Measurements from ENCODE around the gene CA11.

CA11 gene

DNA sequence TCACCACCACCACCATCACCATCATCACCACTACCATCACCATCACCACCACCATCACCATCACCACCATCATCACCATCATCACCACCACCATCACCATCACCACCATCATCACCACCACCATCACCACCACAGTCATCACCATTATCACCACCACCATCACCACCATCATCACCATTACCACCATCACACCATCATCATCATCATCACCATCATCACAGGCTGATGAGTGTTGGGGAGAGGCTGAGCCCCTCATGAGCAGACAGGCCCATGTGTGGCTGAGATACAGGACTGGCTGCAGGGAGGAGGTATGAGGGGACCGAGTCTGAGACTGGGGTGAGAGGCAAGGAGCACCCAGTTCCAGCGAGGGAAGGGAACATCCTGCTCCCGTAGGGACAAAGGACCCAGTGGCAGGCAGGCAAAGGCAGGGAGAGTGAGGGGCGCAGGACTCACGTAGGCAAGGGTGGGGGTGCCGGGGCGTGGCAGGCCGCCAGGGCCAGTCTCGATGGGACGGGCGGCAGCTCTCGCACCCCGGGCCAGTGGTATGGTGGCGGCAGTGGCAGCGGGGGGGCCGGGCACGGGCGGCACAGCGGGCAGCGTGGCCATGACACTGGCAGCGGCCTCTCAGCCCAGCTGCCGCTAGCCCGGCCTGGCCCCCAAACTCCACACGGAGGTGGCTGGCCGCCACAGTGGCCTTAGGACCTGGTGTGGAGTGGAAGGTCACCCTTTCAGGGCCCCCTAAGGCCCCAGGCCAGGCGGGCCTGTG is 24.1 kb upstream of the CA11 start:
- Histone ChIP-seq H3K9me3 (ENCODE audit: severe bottlenecking) (no peaks in the 10 kb centered on the region), H3K36me3 (ENCODE audit: low read depth) (no peaks in the 10 kb centered on the region), H3K4me1 (ENCODE audit: insufficient read depth, poor library complexity, severe bottlenecking) (no peaks in the 10 kb centered on the region), H3K4me3 (ENCODE audit: severe bottlenecking) (no peak overlapping the region), H3K27ac (ENCODE audit: poor library complexity, severe bottlenecking) (no peak overlapping the region), H3K27me3 (ENCODE audit: insufficient read depth, poor library complexity, severe bottlenecking) (no peaks in the 10 kb centered on the region)
- TF ChIP-seq, protein P1, sequence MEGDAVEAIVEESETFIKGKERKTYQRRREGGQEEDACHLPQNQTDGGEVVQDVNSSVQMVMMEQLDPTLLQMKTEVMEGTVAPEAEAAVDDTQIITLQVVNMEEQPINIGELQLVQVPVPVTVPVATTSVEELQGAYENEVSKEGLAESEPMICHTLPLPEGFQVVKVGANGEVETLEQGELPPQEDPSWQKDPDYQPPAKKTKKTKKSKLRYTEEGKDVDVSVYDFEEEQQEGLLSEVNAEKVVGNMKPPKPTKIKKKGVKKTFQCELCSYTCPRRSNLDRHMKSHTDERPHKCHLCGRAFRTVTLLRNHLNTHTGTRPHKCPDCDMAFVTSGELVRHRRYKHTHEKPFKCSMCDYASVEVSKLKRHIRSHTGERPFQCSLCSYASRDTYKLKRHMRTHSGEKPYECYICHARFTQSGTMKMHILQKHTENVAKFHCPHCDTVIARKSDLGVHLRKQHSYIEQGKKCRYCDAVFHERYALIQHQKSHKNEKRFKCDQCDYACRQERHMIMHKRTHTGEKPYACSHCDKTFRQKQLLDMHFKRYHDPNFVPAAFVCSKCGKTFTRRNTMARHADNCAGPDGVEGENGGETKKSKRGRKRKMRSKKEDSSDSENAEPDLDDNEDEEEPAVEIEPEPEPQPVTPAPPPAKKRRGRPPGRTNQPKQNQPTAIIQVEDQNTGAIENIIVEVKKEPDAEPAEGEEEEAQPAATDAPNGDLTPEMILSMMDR (IDR thresholded peaks at IDR 0.05; ENCODE audit: poor library complexity, severe bottlenecking): no peak
- no peak for DNase-seq (ENCODE audit: low spot score)
- no peak for ATAC-seq (ENCODE audit: low read depth)

DNA sequence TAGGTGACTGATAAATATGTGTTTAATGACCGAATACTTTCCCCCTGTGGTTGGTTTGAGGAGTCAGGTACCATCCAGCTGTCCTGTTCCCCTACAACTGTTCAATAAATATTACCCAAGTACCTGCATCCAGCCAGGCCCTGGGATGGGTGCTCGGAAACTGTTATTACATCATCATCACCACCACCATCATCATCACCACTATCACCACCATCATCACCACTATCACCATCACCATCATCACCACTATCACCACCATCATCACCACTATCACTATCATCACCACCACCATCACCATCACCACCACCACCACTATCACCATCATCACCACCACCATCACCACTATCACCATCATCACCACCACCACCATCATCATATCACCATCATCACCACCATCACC is 22.8 kb upstream of the CA11 start:
- TF ChIP-seq, protein P1 (IDR thresholded peaks at IDR 0.05; ENCODE audit: poor library complexity, severe bottlenecking): no peak
- Histone ChIP-seq H3K36me3 (ENCODE audit: low read depth) (no peaks in the 10 kb centered on the region), H3K4me3 (ENCODE audit: severe bottlenecking) (no peak overlapping the region), H3K4me1 (ENCODE audit: insufficient read depth, poor library complexity, severe bottlenecking) (no peaks in the 10 kb centered on the region), H3K27me3 (ENCODE audit: insufficient read depth, poor library complexity, severe bottlenecking) (no peaks in the 10 kb centered on the region), H3K27ac (ENCODE audit: poor library complexity, severe bottlenecking) (no peak overlapping the region), H3K9me3 (ENCODE audit: severe bottlenecking) (no peaks in the 10 kb centered on the region)
- ATAC-seq (ENCODE audit: low read depth) (no peak), DNase-seq (ENCODE audit: low spot score) (no peak)

- Histone ChIP-seq H3K4me1 (ENCODE audit: insufficient read depth, poor library complexity, severe bottlenecking) (no peaks in the 10 kb centered on the region), H3K9me3 (ENCODE audit: severe bottlenecking) (no peaks in the 10 kb centered on the region), H3K27ac (ENCODE audit: poor library complexity, severe bottlenecking) (no peak overlapping the region), H3K4me3 (ENCODE audit: severe bottlenecking) (no peak overlapping the region), H3K27me3 (ENCODE audit: insufficient read depth, poor library complexity, severe bottlenecking) (no peaks in the 10 kb centered on the region), H3K36me3 (ENCODE audit: low read depth) (no peaks in the 10 kb centered on the region)
- no peak for DNase-seq (ENCODE audit: low spot score)
- ATAC-seq (ENCODE audit: low read depth): no peak
- TF ChIP-seq, protein P1 (IDR thresholded peaks at IDR 0.05; ENCODE audit: poor library complexity, severe bottlenecking): no peak
Measured at GRCh38 chr19:48668332-48668731, 22.3 kb upstream of the CA11 start.

GRCh38 chr19:48665786-48666185 is 19.8 kb upstream of the CA11 start:
- no peaks in the 10 kb centered on the region for H3K9me3 ChIP-seq (ENCODE audit: severe bottlenecking)
- ATAC-seq (ENCODE audit: low read depth) (no peak), DNase-seq (ENCODE audit: low spot score) (no peak)
- H3K4me1 ChIP-seq (ENCODE audit: insufficient read depth, poor library complexity, severe bottlenecking): peaks cover 3% of the 10 kb centered on the region
- H3K27me3 ChIP-seq (ENCODE audit: insufficient read depth, poor library complexity, severe bottlenecking): no peaks in the 10 kb centered on the region
- TF ChIP-seq, protein P1 (IDR thresholded peaks at IDR 0.05; ENCODE audit: poor library complexity, severe bottlenecking): no peak
- no peak overlapping the region for H3K4me3 ChIP-seq (ENCODE audit: severe bottlenecking)
- no peaks in the 10 kb centered on the region for H3K36me3 ChIP-seq (ENCODE audit: low read depth)
- H3K27ac ChIP-seq (ENCODE audit: poor library complexity, severe bottlenecking): no peak overlapping the region

- Histone ChIP-seq H3K27me3 (ENCODE audit: insufficient read depth, poor library complexity, severe bottlenecking) (no peaks in the 10 kb centered on the region), H3K36me3 (ENCODE audit: low read depth) (no peaks in the 10 kb centered on the region), H3K4me1 (ENCODE audit: insufficient read depth, poor library complexity, severe bottlenecking) (peaks cover 3% of the 10 kb centered on the region), H3K27ac (ENCODE audit: poor library complexity, severe bottlenecking) (no peak overlapping the region), H3K9me3 (ENCODE audit: severe bottlenecking) (no peaks in the 10 kb centered on the region), H3K4me3 (ENCODE audit: severe bottlenecking) (no peak overlapping the region)
- no peak for DNase-seq (ENCODE audit: low spot score)
- TF ChIP-seq, protein P1 (IDR thresholded peaks at IDR 0.05; ENCODE audit: poor library complexity, severe bottlenecking): no peak
- no peak for ATAC-seq (ENCODE audit: low read depth)
Measured at GRCh38 chr19:48664476-48664875, 18.5 kb upstream of the CA11 start.
